ENCODE data around the gene GPR183. TPM values are rescaled to one million over a fixed set of nuclear protein-coding genes. Genes with fewer than 3 reads are reported as not detected.

Gene GPR183
- total RNA-seq, 2 experiments from 2014 or later = 8.6 to 10.0 TPM

DNA sequence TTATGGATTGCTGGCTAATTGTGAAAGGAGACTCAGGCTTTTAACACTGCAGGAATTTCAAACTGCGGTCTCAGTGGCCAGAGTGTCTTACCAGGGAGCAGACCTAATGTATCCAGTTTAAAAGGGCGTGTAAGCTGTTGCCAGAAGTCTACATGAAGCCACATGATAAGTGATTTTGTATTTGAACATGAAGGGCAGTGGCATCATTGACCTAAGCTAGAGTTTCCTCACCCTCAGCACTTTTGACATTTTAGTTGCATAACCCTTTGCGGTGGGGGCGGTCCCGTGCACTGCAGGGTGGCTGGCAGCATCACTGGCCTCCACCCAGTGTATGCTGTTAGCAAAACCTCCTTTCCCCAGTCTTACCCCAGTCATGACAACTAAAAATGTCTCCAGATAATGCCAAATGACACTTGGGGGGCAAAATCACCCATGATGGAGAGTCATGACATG lies 25.4 kb downstream of the GPR183 start:
- peak; percentile 75 for ATAC-seq
- H3K4me3 Mint-ChIP-seq = no peak overlapping the region
- peaks cover 87% of the 10 kb centered on the region for H3K4me1 Mint-ChIP-seq (ENCODE audit: low read depth)

DNA sequence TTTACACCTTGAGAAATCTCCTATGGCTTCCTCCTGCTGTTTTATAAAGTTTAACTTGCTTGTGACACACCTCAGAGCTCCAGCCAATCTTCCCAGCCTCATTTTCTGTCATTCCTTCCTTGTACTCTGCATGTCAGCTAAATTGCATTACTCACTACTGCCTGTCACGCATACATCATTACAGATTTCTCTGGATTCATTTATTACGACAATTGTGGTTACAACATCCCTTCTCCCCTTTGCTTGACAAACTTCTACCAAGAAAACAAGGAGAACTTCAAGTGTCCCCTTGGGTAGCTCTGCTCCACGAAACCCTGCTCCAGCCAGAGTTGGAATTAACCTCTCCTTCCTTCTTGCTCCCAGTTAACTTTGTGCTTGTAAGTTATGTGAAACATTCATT lies 27.0 kb downstream of the GPR183 start:
- ATAC-seq = no peak
- ChIA-PET POLR2A (no interaction called here), CTCF (interaction anchor here (1.0 to 3.6 kb wide), 5 partner anchors 11 to 226 kb away, joined by 3 to 20 read pairs (median 8); no protein-coding TSS in a partner anchor)
- H3K36me3 Mint-ChIP-seq (ENCODE audit: low read depth) = peaks cover 42% of the 10 kb centered on the region
- no peaks in the 10 kb centered on the region for H3K27me3 Mint-ChIP-seq
- no peak for TF ChIP-seq CTCF (IDR thresholded peaks at IDR 0.05)
- H3K4me1 Mint-ChIP-seq (ENCODE audit: low read depth) = peaks cover 89% of the 10 kb centered on the region
- H3K9me3 Mint-ChIP-seq = no peaks in the 10 kb centered on the region
- no peak for DNase-seq
- intact Hi-C loops (cut with micrococcal nuclease) = loop anchor here (10.0 kb wide), 1 partner anchor 225 kb away; the partner anchor contains the start of gene TM9SF2
- peak overlapping the region; percentile 0 for H3K27ac Mint-ChIP-seq
- H3K4me3 Mint-ChIP-seq = no peak overlapping the region

More for the DNA sequence above, 25.4 kb downstream of the GPR183 start:
- Mint-ChIP-seq H3K27ac (peak overlapping the region; percentile 28), H3K27me3 (no peaks in the 10 kb centered on the region), H3K9me3 (no peaks in the 10 kb centered on the region), H3K36me3 (ENCODE audit: low read depth) (peaks cover 35% of the 10 kb centered on the region)
- ChIA-PET CTCF (interaction anchor here (1.1 to 5.4 kb wide), 6 partner anchors 11 to 155 kb away, joined by 3 to 39 read pairs (median 8); no protein-coding TSS in a partner anchor), POLR2A (interaction anchor here (0.7 to 1.1 kb wide), 2 partner anchors 15 to 41 kb away, joined by 3 read pairs; no protein-coding TSS in a partner anchor)
- TF ChIP-seq CTCF (IDR thresholded peaks at IDR 0.05) = no peak
- peak; percentile 73 for DNase-seq
- intact Hi-C loops (cut with micrococcal nuclease) = loop anchor here (10.0 kb wide), 1 partner anchor 223 kb away; the partner anchor contains the start of gene TM9SF2

GRCh38 chr13:99279637-99280036 lies 27.6 kb downstream of the GPR183 start:
- H3K27ac Mint-ChIP-seq = no peak overlapping the region
- DNase-seq = no peak
- ChIA-PET POLR2A (no interaction called here), CTCF (interaction anchor here (1.0 to 3.6 kb wide), 5 partner anchors 10 to 227 kb away, joined by 3 to 20 read pairs (median 8); no protein-coding TSS in a partner anchor)
- no peak for TF ChIP-seq CTCF (IDR thresholded peaks at IDR 0.05)
- no peak for ATAC-seq
- H3K4me1 Mint-ChIP-seq (ENCODE audit: low read depth) = peaks cover 89% of the 10 kb centered on the region
- no peaks in the 10 kb centered on the region for H3K9me3 Mint-ChIP-seq
- H3K36me3 Mint-ChIP-seq (ENCODE audit: low read depth) = peaks cover 47% of the 10 kb centered on the region
- intact Hi-C loops (cut with micrococcal nuclease) = loop anchor here (5.0 to 10.0 kb wide), 2 partner anchors 33 to 225 kb away; partner anchors contain the start of gene TM9SF2
- no peaks in the 10 kb centered on the region for H3K27me3 Mint-ChIP-seq
- H3K4me3 Mint-ChIP-seq = no peak overlapping the region

GRCh38 chr13:99278843-99279242 lies 28.4 kb downstream of the GPR183 start:
- no peak for ATAC-seq
- Mint-ChIP-seq H3K4me1 (ENCODE audit: low read depth) (peaks cover 89% of the 10 kb centered on the region), H3K27ac (no peak overlapping the region), H3K36me3 (ENCODE audit: low read depth) (peaks cover 54% of the 10 kb centered on the region), H3K9me3 (no peaks in the 10 kb centered on the region), H3K27me3 (no peaks in the 10 kb centered on the region), H3K4me3 (no peak overlapping the region)
- intact Hi-C loops (cut with micrococcal nuclease) = loop anchor here (5.0 kb wide), 1 partner anchor 33 kb away; no protein-coding TSS in a partner anchor
- CTCF ChIA-PET = interaction anchor here (1.0 to 3.5 kb wide), 6 partner anchors 10 to 227 kb away, joined by 3 to 20 read pairs (median 6); no protein-coding TSS in a partner anchor
- POLR2A ChIA-PET = interaction anchor here (1.1 to 1.4 kb wide), 3 partner anchors 9 to 18 kb away, joined by 3 to 4 read pairs (median 3); no protein-coding TSS in a partner anchor
- TF ChIP-seq CTCF (IDR thresholded peaks at IDR 0.05) = no peak
- DNase-seq = no peak

- no peak for DNase-seq
- ATAC-seq = no peak
- Mint-ChIP-seq H3K9me3 (no peaks in the 10 kb centered on the region), H3K27ac (no peak overlapping the region), H3K4me1 (ENCODE audit: low read depth) (peaks cover 91% of the 10 kb centered on the region), H3K27me3 (no peaks in the 10 kb centered on the region), H3K4me3 (no peak overlapping the region), H3K36me3 (ENCODE audit: low read depth) (peaks cover 59% of the 10 kb centered on the region)
- ChIA-PET POLR2A (interaction anchor here (1.1 to 1.4 kb wide), 3 partner anchors 9 to 18 kb away, joined by 3 to 4 read pairs (median 3); no protein-coding TSS in a partner anchor), CTCF (interaction anchor here (1.0 to 3.5 kb wide), 4 partner anchors 9 to 158 kb away, joined by 6 to 20 read pairs (median 6); no protein-coding TSS in a partner anchor)
- no peak for TF ChIP-seq CTCF (IDR thresholded peaks at IDR 0.05)
- intact Hi-C loops (cut with micrococcal nuclease) = loop anchor here (5.0 kb wide), 1 partner anchor 34 kb away; no protein-coding TSS in a partner anchor
Observed at GRCh38 chr13:99278200-99278599, 29.0 kb downstream of the GPR183 start.
